Tracheal epithelial cell (primary cell): ENCODE measurements around the gene ABHD3. TPM values are rescaled to one million over a fixed set of nuclear protein-coding genes. Genes with fewer than 3 reads are reported as not detected.

Source experiments
- total RNA-seq: library from RNA; depleted of rRNA; stranded (reverse); fragments of >200 nt; gene quantifications from 2 replicates; pipeline ENCODE4 v1.2.1, GENCODE V29; 2014

The ABHD3 gene, protein sequence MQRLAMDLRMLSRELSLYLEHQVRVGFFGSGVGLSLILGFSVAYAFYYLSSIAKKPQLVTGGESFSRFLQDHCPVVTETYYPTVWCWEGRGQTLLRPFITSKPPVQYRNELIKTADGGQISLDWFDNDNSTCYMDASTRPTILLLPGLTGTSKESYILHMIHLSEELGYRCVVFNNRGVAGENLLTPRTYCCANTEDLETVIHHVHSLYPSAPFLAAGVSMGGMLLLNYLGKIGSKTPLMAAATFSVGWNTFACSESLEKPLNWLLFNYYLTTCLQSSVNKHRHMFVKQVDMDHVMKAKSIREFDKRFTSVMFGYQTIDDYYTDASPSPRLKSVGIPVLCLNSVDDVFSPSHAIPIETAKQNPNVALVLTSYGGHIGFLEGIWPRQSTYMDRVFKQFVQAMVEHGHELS
- 6.7 and 7.9 TPM in 2 replicates for total RNA-seq

DNA sequence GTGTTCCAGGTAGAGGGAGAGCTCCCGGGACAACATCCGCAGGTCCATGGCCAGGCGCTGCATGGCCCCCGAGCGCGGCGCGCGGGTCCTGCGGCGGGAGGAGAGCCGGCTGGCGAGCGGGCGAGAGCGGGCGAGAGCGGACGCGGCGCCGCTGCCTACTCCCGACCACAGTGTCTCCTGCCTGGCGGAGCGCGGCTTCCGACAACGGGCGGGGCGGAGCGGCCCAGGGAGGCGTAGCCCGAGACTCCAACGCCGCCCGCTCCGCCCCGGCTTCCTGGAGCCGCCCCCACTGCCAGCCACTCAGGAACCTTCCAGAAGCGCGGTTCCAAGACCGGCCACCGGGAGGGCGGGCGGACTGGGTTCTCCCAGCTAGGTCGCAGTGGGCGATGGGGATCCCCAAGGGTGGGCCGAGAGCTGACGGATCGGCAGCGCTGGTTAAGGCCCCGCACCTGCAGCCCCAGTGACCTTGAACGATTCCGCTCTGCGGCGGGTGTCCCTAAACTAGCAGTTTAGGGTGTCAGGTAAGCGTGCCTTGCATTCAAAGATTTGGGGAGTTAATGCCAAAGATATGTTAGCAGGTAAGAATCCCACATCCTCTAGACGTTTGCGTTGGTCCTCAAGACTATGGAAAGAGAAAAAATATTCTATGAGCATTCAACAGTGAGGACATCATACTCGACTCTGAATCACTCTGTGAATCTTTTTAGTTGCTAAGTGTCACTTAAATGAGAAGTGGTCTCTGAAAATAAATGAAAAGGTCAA lies at the start of gene ABHD3:
ABHD3 (minus strand) TSS at position 172 of the 762 bp plus-strand sequence; CDS start at position 63, 109 bp downstream.

DNA sequence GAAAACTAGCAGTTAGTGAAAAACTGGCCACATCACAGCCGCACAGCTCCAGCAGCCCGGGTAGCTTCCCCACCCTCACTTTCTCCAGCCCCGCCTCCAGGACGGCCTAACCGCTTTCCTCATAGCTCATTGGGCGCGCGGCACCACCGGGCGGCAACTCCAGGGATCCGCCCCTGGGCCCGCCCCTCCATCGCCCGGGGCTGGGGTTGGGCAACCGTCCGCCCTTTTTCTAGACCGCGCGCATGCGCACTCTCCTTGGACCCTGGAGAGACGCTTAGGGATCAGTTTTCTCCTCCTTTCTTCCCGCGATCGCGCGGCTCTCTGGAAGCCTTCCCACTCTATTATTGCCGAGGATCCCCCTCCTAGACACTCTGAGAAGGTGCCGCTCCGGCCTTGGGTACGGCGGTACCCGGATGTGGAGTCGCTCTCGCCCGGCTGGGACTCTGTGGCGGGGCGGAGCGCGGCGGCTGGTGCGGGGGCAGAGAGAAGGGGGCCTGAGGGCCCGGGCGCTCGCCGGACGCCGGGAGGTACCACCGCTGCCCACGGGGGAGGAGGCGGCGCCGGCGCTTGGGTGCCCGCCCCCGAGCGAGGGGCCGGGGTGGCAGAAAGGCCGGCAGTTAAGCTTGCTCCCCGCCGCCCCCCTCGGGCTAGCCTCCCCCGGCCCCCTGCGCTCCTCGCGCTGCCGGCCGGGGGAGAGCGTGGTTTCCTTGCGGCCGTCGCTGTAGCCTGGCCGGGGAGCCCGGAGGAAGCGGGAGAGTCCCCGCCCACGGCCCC lies 36.2 kb upstream of the ABHD3 start, which contains the start of gene MIB1:
MIB1 (plus strand) TSS at position 255 of the 774 bp plus-strand sequence. CDS start 792 bp downstream, outside the sequence.

DNA sequence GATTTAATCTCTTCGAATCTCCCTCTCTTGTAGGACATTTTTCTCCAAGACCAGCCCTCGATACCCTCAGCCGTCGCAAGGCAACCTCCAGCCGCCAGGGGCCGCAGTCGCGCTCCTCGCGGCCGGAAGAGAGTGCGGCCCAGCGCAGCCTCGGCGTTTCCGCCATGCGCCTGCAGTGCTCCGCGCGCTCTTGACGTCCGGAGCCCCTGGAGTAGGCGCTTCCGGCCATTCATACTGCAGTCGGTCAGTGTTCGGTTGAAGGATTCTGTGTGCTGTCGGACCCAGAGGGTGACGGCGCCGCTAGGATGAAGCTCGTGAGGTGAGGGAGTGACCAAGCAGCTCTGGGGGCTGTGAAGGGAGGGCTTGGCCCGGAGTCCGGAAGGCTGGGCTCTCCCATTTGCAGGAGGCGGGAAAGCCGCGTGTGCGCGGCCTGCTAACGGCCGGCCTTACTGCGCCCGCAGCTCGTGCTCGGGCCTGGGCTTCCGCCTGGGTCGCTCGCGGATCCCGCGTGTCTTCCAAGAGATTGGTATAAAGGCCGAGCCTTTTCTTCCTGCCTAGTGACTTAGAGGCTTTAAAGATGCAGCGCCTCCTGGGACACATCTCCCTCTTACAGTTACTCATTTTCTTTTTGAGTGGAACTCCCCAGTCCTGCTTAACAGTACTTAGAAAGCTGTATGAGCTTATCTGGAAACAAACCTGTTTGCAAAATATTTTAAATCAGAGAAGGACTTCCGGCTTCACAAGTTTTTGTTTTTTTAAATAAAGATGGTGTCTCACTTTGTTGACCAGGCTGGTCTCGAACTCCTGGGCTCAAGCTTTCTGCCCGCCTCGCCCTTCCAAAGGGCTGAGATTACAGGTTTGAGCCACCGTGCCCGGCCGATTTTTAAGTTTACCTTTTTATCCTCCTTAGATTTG lies 92.2 kb downstream of the ABHD3 start, which contains the start of gene SNRPD1:
SNRPD1 (plus strand) TSS at position 190 of the 915 bp plus-strand sequence; CDS start at position 306, 116 bp downstream.

Other genes with a start within 250 kb of the ABHD3 start
- gene ESCO1, start 104.1 kb downstream of the ABHD3 start, total RNA-seq, result 17.8 and 18.1 TPM in 2 replicates
- 9.8 and 15.9 TPM in 2 replicates for gene SNRPD1, start 92.5 kb downstream of the ABHD3 start, total RNA-seq
- 73.3 and 84.4 TPM in 2 replicates for gene MIB1, start 36.0 kb upstream of the ABHD3 start, total RNA-seq